HCT116 (cell line): Measurements from ENCODE around the gene SLC40A1.

ENCODE experiments used
- CTCF ChIP-seq, 3 experiments: fragments of 200-600 bp in 1 of 3; sonication (generic) in 1 of 3; IDR thresholded peaks in 2 of 3; conservative IDR thresholded peaks in 1 of 3; 2 replicates each; pipeline ENCODE4 v1.5.1; 2012 to 2017; ENCODE audit warnings: low read depth in 2 of 3, low read length in 2 of 3, antibody characterized with exemption in 1 of 3, borderline replicate concordance in 1 of 3, control low read depth in 1 of 3, mild to moderate bottlenecking in 1 of 3, mixed read lengths in 1 of 3, mixed run types in 1 of 3, moderate library complexity in 1 of 3; ENCODE audit not compliant: insufficient read depth in 1 of 3
- EGR1 ChIP-seq: IDR thresholded peaks from 2 replicates; pipeline ENCODE4 v1.6.1; 2012; ENCODE audit warnings: low read depth
- EZH2 ChIP-seq: fragments of 200-600 bp; sonication (generic); IDR thresholded peaks from 2 replicates; pipeline ENCODE4 v1.6.1; 2017; ENCODE audit warnings: antibody characterized with exemption, mixed run types
- EZH2phosphoT487 ChIP-seq: fragments of 200-600 bp; IDR thresholded peaks from 2 replicates; pipeline ENCODE4 v1.6.1; 2018; ENCODE audit warnings: antibody characterized with exemption, borderline replicate concordance
- POLR2A ChIP-seq: IDR thresholded peaks from 2 replicates; pipeline ENCODE4 v1.7.0; 2011; ENCODE audit warnings: borderline replicate concordance; ENCODE audit not compliant: insufficient read depth, insufficient read length; ENCODE audit errors: extremely low read depth
- POLR2AphosphoS5 ChIP-seq: IDR thresholded peaks from 2 replicates; pipeline ENCODE4 v1.6.1; 2011; ENCODE audit warnings: mild to moderate bottlenecking, low read depth, low read length, moderate library complexity
- REST ChIP-seq: IDR thresholded peaks from 2 replicates; pipeline ENCODE4 v1.6.1; 2012; ENCODE audit warnings: low read depth
- SIN3A ChIP-seq: IDR thresholded peaks from 2 replicates; pipeline ENCODE4 v1.6.1; 2012; ENCODE audit warnings: low read depth
- SRF ChIP-seq: IDR thresholded peaks from 2 replicates; pipeline ENCODE4 v1.6.1; 2012; ENCODE audit warnings: low read depth
- TCF7L2 ChIP-seq: IDR thresholded peaks from 2 replicates; pipeline ENCODE4 v1.7.0; 2011; ENCODE audit warnings: borderline replicate concordance, inconsistent platforms; ENCODE audit not compliant: insufficient read depth, insufficient read length; ENCODE audit errors: extremely low read depth

- TF ChIP-seq CTCF (IDR thresholded peaks at IDR 0.05 in 2 of 3, conservative IDR thresholded peaks at IDR 0.05 in 1 of 3; ENCODE audit: borderline replicate concordance in 1 of 3, insufficient read depth in 1 of 3, low read depth in 2 of 3, low read length in 2 of 3) = no peak
- no peak for TF ChIP-seq POLR2AphosphoS5
- no peak for TF ChIP-seq TCF7L2
- TF ChIP-seq REST = no peak
- TF ChIP-seq POLR2A = no peak
- TF ChIP-seq SIN3A = no peak
- TF ChIP-seq EGR1 = no peak
- TF ChIP-seq EZH2phosphoT487 = no peak
- TF ChIP-seq EZH2 = no peak
- TF ChIP-seq SRF = no peak
These were observed 37.2 kb downstream of the SLC40A1 start for GRCh38 chr2:189543367-189543766.
